ENCODE results near the gene EEF2KMT. TPM values are rescaled to one million over a fixed set of nuclear protein-coding genes. Genes with fewer than 3 reads are reported as not detected.
"Not testable (repeated sequence)": the region's sequence is repeated elsewhere in the genome, so short reads cannot be mapped to it uniquely, and the experiment has no call there.

EEF2KMT gene
- total RNA-seq, 1 experiment from 2014 or later, result 13.9 TPM

- DNase-seq; H3K4me1 Mint-ChIP-seq (ENCODE audit: low read depth, unreplicated experiment); BruUV-seq (replicated peaks); H3K9me3 ChIP-seq; H3K4me3 Mint-ChIP-seq (ENCODE audit: unreplicated experiment); H3K36me3 Mint-ChIP-seq (ENCODE audit: insufficient read depth, unreplicated experiment); H3K4me1 ChIP-seq; H3K36me3 ChIP-seq (ENCODE audit: control insufficient read depth, insufficient read depth, low read length); intact Hi-C loops (cut with micrococcal nuclease; ENCODE audit: unreplicated experiment); POLR2A ChIA-PET; H3K9me3 Mint-ChIP-seq (ENCODE audit: unreplicated experiment); H3K27ac Mint-ChIP-seq (ENCODE audit: unreplicated experiment); H3K27me3 ChIP-seq (replicated peaks; ENCODE audit: control insufficient read depth, insufficient read depth, low read length); H3K4me3 ChIP-seq (ENCODE audit: low read depth, low read length): not testable (repeated sequence)
- CTCF ChIA-PET, result interaction anchor here (0.6 kb wide), 1 partner anchor 29 kb away, joined by 3 read pairs; no protein-coding TSS in a partner anchor
- H3K27me3 Mint-ChIP-seq (ENCODE audit: insufficient read depth, unreplicated experiment), result peaks cover 15% of the 10 kb centered on the region
Observed at GRCh38 chr16:5132915-5133600, 35.5 kb upstream of the EEF2KMT start.

- POLR2A ChIA-PET; H3K27me3 ChIP-seq (replicated peaks; ENCODE audit: control insufficient read depth, insufficient read depth, low read length); DNase-seq; H3K36me3 ChIP-seq (ENCODE audit: control insufficient read depth, insufficient read depth, low read length); CTCF ChIA-PET; H3K4me3 ChIP-seq (ENCODE audit: low read depth, low read length); H3K4me1 ChIP-seq; H3K9me3 ChIP-seq; BruUV-seq (replicated peaks); H3K9me3 Mint-ChIP-seq (ENCODE audit: unreplicated experiment); H3K36me3 Mint-ChIP-seq (ENCODE audit: insufficient read depth, unreplicated experiment); intact Hi-C loops (cut with micrococcal nuclease; ENCODE audit: unreplicated experiment); H3K27ac Mint-ChIP-seq (ENCODE audit: unreplicated experiment); H3K4me3 Mint-ChIP-seq (ENCODE audit: unreplicated experiment); H3K4me1 Mint-ChIP-seq (ENCODE audit: low read depth, unreplicated experiment): not testable (repeated sequence)
- H3K27me3 Mint-ChIP-seq (ENCODE audit: insufficient read depth, unreplicated experiment), result peaks cover 12% of the 10 kb centered on the region
Observed at GRCh38 chr16:5131467-5132004, 33.9 kb upstream of the EEF2KMT start.

GRCh38 chr16:5117300-5118087 lies 19.9 kb upstream of the EEF2KMT start:
- intact Hi-C loops (cut with micrococcal nuclease; ENCODE audit: unreplicated experiment); POLR2A ChIA-PET; H3K27me3 ChIP-seq (replicated peaks; ENCODE audit: control insufficient read depth, insufficient read depth, low read length); H3K36me3 Mint-ChIP-seq (ENCODE audit: insufficient read depth, unreplicated experiment); H3K4me3 ChIP-seq (ENCODE audit: low read depth, low read length); BruUV-seq (replicated peaks); CTCF ChIA-PET; DNase-seq; H3K4me1 Mint-ChIP-seq (ENCODE audit: low read depth, unreplicated experiment); H3K4me1 ChIP-seq; H3K4me3 Mint-ChIP-seq (ENCODE audit: unreplicated experiment); H3K9me3 Mint-ChIP-seq (ENCODE audit: unreplicated experiment); H3K36me3 ChIP-seq (ENCODE audit: control insufficient read depth, insufficient read depth, low read length); H3K9me3 ChIP-seq; H3K27ac Mint-ChIP-seq (ENCODE audit: unreplicated experiment): not testable (repeated sequence)
- peaks cover 22% of the 10 kb centered on the region for H3K27me3 Mint-ChIP-seq (ENCODE audit: insufficient read depth, unreplicated experiment)

- H3K4me3 Mint-ChIP-seq (ENCODE audit: unreplicated experiment); H3K9me3 Mint-ChIP-seq (ENCODE audit: unreplicated experiment); H3K4me3 ChIP-seq (ENCODE audit: low read depth, low read length); BruUV-seq (replicated peaks); H3K4me1 ChIP-seq; CTCF ChIA-PET; POLR2A ChIA-PET; H3K36me3 Mint-ChIP-seq (ENCODE audit: insufficient read depth, unreplicated experiment); H3K27ac Mint-ChIP-seq (ENCODE audit: unreplicated experiment); H3K27me3 ChIP-seq (replicated peaks; ENCODE audit: control insufficient read depth, insufficient read depth, low read length); intact Hi-C loops (cut with micrococcal nuclease; ENCODE audit: unreplicated experiment); H3K36me3 ChIP-seq (ENCODE audit: control insufficient read depth, insufficient read depth, low read length); DNase-seq; H3K4me1 Mint-ChIP-seq (ENCODE audit: low read depth, unreplicated experiment); H3K9me3 ChIP-seq: not testable (repeated sequence)
- peaks cover 20% of the 10 kb centered on the region for H3K27me3 Mint-ChIP-seq (ENCODE audit: insufficient read depth, unreplicated experiment)
Observed at GRCh38 chr16:5116780-5117295, 19.2 kb upstream of the EEF2KMT start.

GRCh38 chr16:5110933-5111332 lies 13.3 kb upstream of the EEF2KMT start:
- H3K27me3 Mint-ChIP-seq (ENCODE audit: insufficient read depth, unreplicated experiment); CTCF ChIA-PET; H3K9me3 Mint-ChIP-seq (ENCODE audit: unreplicated experiment); H3K4me3 ChIP-seq (ENCODE audit: low read depth, low read length); H3K9me3 ChIP-seq; DNase-seq; H3K4me1 ChIP-seq; H3K27ac Mint-ChIP-seq (ENCODE audit: unreplicated experiment); H3K4me1 Mint-ChIP-seq (ENCODE audit: low read depth, unreplicated experiment); intact Hi-C loops (cut with micrococcal nuclease; ENCODE audit: unreplicated experiment); POLR2A ChIA-PET; H3K36me3 Mint-ChIP-seq (ENCODE audit: insufficient read depth, unreplicated experiment); H3K27me3 ChIP-seq (replicated peaks; ENCODE audit: control insufficient read depth, insufficient read depth, low read length); BruUV-seq (replicated peaks); H3K4me3 Mint-ChIP-seq (ENCODE audit: unreplicated experiment); H3K36me3 ChIP-seq (ENCODE audit: control insufficient read depth, insufficient read depth, low read length): not testable (repeated sequence)
